ENCODE results near the gene CBFA2T2. TPM values are rescaled to one million over a fixed set of nuclear protein-coding genes. Genes with fewer than 3 reads are reported as not detected.
A peak's percentile ranks its signal among the peaks of the same experiment; 100 is the strongest.

The CBFA2T2 gene
- polyA plus RNA-seq, 3 donors from 2014 or later, result 7.5 to 15.5 (median 11.0) TPM

DNA sequence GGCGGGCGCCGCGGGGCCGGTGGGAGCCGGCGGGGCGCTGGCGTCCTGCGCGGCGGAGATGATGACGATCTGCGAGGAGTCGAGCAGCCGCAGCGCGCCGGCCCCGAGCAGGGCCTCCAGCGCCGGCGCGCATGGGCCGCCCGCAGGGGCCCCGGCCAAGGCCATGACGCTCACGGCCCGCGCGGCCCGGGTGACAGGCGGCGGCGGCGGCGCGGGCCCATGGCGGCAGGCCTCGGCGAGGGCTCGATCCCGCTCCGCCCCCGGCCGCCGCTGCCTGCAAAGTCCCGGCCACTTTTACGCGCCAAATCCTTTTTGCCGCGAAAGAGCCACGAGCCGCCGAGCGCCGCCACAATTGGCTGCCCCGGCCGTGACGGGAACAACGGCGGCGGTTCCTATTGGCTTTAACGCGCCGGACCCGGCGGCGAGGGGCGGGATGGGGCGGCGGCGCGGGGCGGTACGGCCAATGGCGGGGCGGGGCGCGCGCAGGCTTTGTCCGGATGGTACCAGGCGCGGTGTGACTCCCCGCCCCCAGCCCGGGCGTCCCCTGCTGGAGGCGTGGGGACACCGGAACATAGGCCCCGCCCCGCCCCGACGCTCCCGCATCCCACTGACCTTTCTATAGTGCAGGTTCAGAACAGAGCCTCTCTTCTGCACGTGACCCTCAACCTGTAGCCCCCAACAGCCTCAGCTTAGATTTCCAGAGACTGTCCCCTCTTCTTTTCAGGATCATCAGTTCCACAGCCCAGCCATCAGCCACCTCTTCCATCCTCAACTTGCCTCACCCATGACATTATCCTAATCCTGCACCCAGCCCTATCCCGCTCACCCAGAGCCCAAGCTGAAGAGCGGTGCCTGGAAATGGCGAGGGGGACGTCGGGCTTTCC lies 196.4 kb downstream of the CBFA2T2 start, which contains the start of gene E2F1:
Gene E2F1, minus strand, starts transcription at position 286 of the 884 bp plus-strand sequence. Its CDS starts 121 bp downstream, at position 165.
- Mint-ChIP-seq H3K4me1 (peaks cover 29 to 39% of the 10 kb centered on the region in 2 donors), H3K9me3 (no peaks in the 10 kb centered on the region), H3K4me3 (peak within 1 kb of the TSS; percentile 79 to 91 (median 86)), H3K27ac (peak within 1 kb of the TSS; percentile 76 to 95 (median 88)), H3K27me3 (ENCODE audit: low read depth in 3 of 3) (peaks cover 0 to 2% (median 0%) of the 10 kb centered on the region in 3 donors), H3K36me3 (no peaks in the 10 kb centered on the region)
- DNase-seq, result peak; percentile 94 to 95 (median 95)

DNA sequence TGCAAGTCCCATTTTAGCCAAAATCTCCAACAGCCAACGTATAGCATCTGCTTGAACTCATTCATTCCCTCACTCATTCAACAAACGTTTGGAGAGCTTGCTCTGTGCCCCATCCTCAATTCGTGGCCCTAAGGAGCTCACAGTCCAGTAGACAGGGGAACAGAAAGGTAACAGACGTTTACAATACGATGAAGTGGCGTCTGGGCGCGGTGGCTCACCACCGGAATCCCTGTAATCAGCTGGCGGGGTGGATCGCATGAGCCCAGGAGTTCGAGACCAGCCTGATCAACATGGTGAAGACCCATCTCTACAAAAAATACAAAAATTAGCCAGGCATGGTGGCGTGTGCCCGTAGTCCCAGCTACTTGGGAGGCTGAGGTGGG lies 197.1 kb downstream of the CBFA2T2 start:
- Mint-ChIP-seq H3K9me3 (no peaks in the 10 kb centered on the region), H3K27me3 (ENCODE audit: low read depth in 3 of 3) (peaks cover 0 to 2% (median 0%) of the 10 kb centered on the region in 3 donors), H3K4me3 (peak overlapping the region; percentile 79 to 91 (median 86)), H3K36me3 (no peaks in the 10 kb centered on the region), H3K27ac (peak overlapping the region; percentile 76 to 95 (median 88)), H3K4me1 (peaks cover 30 to 35% of the 10 kb centered on the region in 2 donors)
- no peak for DNase-seq

DNA sequence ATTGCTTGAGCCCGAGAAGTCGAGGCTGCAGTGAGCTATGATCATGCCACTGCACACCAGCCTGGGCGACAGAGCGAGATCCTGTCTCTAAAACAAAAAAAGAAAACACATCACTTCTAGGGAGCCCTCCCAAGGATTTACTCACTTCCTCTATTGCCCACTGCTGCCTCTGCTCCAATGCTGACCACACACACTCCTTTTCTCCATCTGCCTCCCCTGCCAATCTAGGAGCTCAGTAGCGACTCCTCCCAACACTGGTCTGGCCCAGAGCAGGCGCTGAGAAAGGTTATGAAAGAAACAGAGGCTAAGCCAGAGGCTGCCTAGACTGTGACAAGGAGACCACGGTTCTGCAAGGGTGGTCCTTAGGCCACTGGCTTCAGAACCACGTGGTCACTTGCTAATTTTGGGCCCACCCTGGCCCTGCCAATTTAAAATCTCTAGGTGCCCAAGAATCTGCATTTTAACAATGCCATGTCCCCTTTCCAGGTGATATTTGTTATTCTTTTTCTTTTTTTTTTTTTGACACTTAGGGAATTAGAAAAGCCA lies 197.5 kb downstream of the CBFA2T2 start:
- Mint-ChIP-seq H3K4me3 (peak overlapping the region in 3 of 5 donors; percentile 79 to 91 (median 90)), H3K27me3 (ENCODE audit: low read depth in 3 of 3) (peaks cover 0 to 2% (median 0%) of the 10 kb centered on the region in 3 donors), H3K4me1 (peaks cover 30 to 33% of the 10 kb centered on the region in 2 donors), H3K27ac (peak overlapping the region in 4 of 6 donors; percentile 40 to 91 (median 66)), H3K9me3 (no peaks in the 10 kb centered on the region), H3K36me3 (no peaks in the 10 kb centered on the region)
- no peak for DNase-seq

- no peak for DNase-seq
- Mint-ChIP-seq H3K9me3 (no peaks in the 10 kb centered on the region), H3K4me1 (peaks cover 30 to 33% of the 10 kb centered on the region in 2 donors)
These were observed 198.4 kb downstream of the CBFA2T2 start for GRCh38 chr20:33687993-33688937.

DNA sequence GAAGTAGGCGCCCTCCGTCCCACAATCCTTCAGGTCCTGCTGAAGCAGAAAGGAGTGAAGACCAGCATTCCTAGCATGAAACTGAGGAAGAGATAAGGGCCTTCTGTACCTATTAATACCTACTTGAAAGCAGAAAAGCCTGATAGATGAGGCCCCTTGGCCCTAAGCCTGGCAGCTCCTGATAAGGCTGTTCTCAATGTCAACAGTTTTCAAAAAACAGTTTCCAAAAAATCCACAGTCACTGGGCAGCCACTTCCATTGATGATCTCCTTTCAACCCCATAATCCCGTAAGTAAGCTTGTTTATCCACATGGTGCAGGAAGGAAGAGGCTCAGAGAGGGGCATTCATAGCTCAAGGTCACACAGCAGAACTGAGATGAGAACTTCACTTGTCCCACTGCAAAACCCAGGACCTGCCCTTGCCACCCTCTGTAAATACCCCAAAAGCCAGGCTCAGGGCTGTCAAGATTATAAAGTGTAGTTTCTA lies 199.1 kb downstream of the CBFA2T2 start:
- no peaks in the 10 kb centered on the region for H3K9me3 Mint-ChIP-seq
- peaks cover 0 to 2% (median 0%) of the 10 kb centered on the region in 3 donors for H3K27me3 Mint-ChIP-seq (ENCODE audit: low read depth in 3 of 3)
- DNase-seq, result no peak
- H3K4me3 Mint-ChIP-seq, result no peak overlapping the region
- H3K27ac Mint-ChIP-seq, result peak overlapping the region; percentile 4 to 74 (median 30)
- H3K36me3 Mint-ChIP-seq, result no peaks in the 10 kb centered on the region
- peaks cover 30 to 33% of the 10 kb centered on the region in 2 donors for H3K4me1 Mint-ChIP-seq

More at GRCh38 chr20:33687993-33688937, 198.4 kb downstream of the CBFA2T2 start:
- Mint-ChIP-seq H3K27me3 (ENCODE audit: low read depth in 3 of 3) (peaks cover 0 to 2% (median 0%) of the 10 kb centered on the region in 3 donors), H3K36me3 (no peaks in the 10 kb centered on the region), H3K27ac (peak overlapping the region; percentile 19 to 74 (median 58)), H3K4me3 (no peak overlapping the region)

DNA sequence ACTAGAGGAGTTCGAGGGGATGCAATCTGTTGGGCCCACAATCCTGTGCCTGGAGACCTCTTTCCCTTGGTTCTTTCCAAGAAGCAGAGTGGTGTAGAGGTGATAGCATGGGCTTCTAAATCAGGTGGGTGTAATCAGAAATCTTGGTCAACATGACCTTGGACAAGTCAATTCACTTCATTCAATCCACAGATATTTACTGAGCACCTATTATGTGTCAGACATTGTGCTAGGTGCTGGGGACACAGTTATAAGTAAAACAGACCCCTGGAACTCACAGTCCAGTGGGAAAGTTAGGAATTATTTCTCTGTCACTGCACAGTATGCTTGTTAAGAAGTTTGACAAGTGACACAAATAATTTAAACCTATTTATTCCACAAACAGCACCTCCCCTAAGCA lies 199.6 kb downstream of the CBFA2T2 start:
- peak overlapping the region in 2 of 5 donors; percentile 72 to 73 for H3K4me3 Mint-ChIP-seq
- peaks cover 0 to 2% (median 0%) of the 10 kb centered on the region in 3 donors for H3K27me3 Mint-ChIP-seq (ENCODE audit: low read depth in 3 of 3)
- no peaks in the 10 kb centered on the region for H3K36me3 Mint-ChIP-seq
- peaks cover 30 to 33% of the 10 kb centered on the region in 2 donors for H3K4me1 Mint-ChIP-seq
- H3K9me3 Mint-ChIP-seq, result no peaks in the 10 kb centered on the region
- peak overlapping the region; percentile 19 to 88 (median 80) for H3K27ac Mint-ChIP-seq
- DNase-seq, result no peak

- peaks cover 29 to 33% of the 10 kb centered on the region in 2 donors for H3K4me1 Mint-ChIP-seq
- peak overlapping the region; percentile 63 to 75 (median 72) for H3K4me3 Mint-ChIP-seq
- peaks cover 0 to 1% (median 0%) of the 10 kb centered on the region in 3 donors for H3K27me3 Mint-ChIP-seq (ENCODE audit: low read depth in 3 of 3)
- DNase-seq, result peak; percentile 42 to 58 (median 55)
- no peaks in the 10 kb centered on the region for H3K9me3 Mint-ChIP-seq
- H3K36me3 Mint-ChIP-seq, result no peaks in the 10 kb centered on the region
- H3K27ac Mint-ChIP-seq, result peak overlapping the region; percentile 63 to 88 (median 84)
These were observed 200.1 kb downstream of the CBFA2T2 start for GRCh38 chr20:33689973-33690372.

DNA sequence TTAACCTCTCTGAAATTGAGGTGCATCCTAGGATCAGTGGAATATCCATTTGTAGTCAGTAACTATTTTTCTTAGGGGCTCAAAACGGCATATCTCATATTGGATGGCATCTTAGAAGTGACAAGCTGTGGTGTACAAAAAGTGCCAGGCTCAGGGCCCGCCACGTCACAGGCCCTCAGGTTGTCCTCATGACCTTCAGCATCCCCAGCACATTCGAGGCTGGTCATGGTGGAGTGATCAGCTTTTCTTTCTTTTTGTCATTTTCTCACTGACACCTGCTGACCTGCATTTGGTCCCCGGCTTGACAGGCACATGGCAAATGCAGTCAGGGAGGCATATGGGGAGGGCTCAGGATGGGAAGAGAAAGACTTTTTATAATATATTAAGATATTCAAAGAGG lies 203.4 kb downstream of the CBFA2T2 start:
- peaks cover 0 to 3% (median 0%) of the 10 kb centered on the region in 3 donors for H3K36me3 Mint-ChIP-seq
- peaks cover 0 to 1% (median 0%) of the 10 kb centered on the region in 3 donors for H3K27me3 Mint-ChIP-seq (ENCODE audit: low read depth in 3 of 3)
- H3K4me1 Mint-ChIP-seq, result peaks cover 18 to 22% of the 10 kb centered on the region in 2 donors
- DNase-seq, result no peak
- H3K4me3 Mint-ChIP-seq, result no peak overlapping the region
- no peak overlapping the region for H3K27ac Mint-ChIP-seq
- H3K9me3 Mint-ChIP-seq, result no peaks in the 10 kb centered on the region

DNA sequence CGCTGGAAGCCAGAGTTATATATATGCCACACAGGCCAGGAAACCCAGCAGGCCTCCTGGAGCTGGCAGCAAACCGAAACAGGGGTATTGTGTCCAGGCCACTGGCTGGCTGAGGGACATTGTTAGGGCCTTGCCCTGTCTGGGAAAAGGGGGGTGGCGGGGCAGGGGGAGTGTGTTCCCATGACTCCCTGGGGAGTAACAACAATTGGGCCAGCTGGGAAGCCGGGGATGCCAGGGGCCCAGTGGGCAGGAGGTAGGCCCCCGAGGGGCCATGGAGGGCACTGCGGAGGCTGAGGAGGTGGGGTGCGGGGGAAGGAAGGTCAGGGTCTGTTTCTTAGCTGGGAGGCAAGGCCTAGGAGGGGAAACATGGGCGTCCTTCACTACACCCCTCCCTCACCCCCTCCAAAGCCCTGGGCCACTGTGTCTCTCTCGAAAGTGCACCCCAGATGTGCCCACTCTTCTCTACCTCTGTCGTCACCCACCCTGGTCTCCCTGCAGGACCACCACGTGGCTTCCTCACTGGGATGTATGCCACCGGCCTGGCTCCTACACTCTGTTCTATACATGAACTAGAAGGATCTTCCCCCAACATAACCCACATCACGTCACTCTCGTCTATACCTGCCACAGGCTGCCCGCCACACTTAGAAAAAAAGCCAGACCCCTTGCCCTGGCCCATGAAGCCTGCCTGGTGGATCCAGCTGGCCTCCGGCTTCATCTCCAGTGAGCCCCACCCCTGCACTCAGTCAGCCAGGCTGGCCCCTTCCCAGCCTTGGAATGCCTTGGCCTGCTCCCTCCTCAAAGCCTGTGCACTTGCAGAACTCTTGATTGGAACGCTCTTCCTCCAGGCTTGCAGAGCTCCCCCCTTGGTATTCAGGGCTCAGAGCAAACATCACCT lies 204.1 kb downstream of the CBFA2T2 start:
- H3K36me3 Mint-ChIP-seq, result peaks cover 0 to 3% (median 0%) of the 10 kb centered on the region in 3 donors
- H3K4me3 Mint-ChIP-seq, result no peak overlapping the region
- peaks cover 0 to 1% (median 0%) of the 10 kb centered on the region in 3 donors for H3K27me3 Mint-ChIP-seq (ENCODE audit: low read depth in 3 of 3)
- peaks cover 15 to 18% of the 10 kb centered on the region in 2 donors for H3K4me1 Mint-ChIP-seq
- no peak for DNase-seq
- H3K9me3 Mint-ChIP-seq, result no peaks in the 10 kb centered on the region
- H3K27ac Mint-ChIP-seq, result no peak overlapping the region

GRCh38 chr20:33694639-33695012 lies 204.7 kb downstream of the CBFA2T2 start:
- H3K9me3 Mint-ChIP-seq, result no peaks in the 10 kb centered on the region
- peaks cover 0 to 3% (median 0%) of the 10 kb centered on the region in 3 donors for H3K36me3 Mint-ChIP-seq
- peaks cover 0 to 1% (median 0%) of the 10 kb centered on the region in 3 donors for H3K27me3 Mint-ChIP-seq (ENCODE audit: low read depth in 3 of 3)
- no peak overlapping the region for H3K4me3 Mint-ChIP-seq
- H3K27ac Mint-ChIP-seq, result no peak overlapping the region
- DNase-seq, result no peak
- peaks cover 9 to 11% of the 10 kb centered on the region in 2 donors for H3K4me1 Mint-ChIP-seq

DNA sequence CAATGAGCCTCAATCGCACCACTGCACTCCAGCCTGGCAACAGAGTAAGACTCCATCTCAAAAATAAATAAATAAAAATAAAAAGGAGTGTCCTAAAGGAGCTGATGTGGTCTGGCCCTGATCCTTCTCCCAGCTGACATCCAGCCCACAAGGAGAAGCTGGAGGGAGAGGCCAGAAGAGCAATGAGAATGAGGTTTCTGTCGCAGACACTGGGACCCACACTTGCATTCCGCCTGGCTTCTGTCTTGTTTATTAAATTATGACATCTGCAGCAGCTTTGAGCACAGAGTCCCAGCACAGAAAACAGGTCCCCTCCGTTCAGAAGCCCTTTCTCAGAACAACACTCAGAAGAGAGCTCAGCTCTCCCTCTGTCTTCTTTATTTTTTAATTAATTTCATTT lies 206.6 kb downstream of the CBFA2T2 start:
- H3K36me3 Mint-ChIP-seq, result peaks cover 0 to 3% (median 0%) of the 10 kb centered on the region in 3 donors
- no peak for DNase-seq
- H3K27me3 Mint-ChIP-seq (ENCODE audit: low read depth in 3 of 3), result peaks cover 0 to 1% (median 0%) of the 10 kb centered on the region in 3 donors
- peaks cover 0 to 1% of the 10 kb centered on the region in 2 donors for H3K4me1 Mint-ChIP-seq
- H3K4me3 Mint-ChIP-seq, result no peak overlapping the region
- no peaks in the 10 kb centered on the region for H3K9me3 Mint-ChIP-seq
- H3K27ac Mint-ChIP-seq, result no peak overlapping the region

DNA sequence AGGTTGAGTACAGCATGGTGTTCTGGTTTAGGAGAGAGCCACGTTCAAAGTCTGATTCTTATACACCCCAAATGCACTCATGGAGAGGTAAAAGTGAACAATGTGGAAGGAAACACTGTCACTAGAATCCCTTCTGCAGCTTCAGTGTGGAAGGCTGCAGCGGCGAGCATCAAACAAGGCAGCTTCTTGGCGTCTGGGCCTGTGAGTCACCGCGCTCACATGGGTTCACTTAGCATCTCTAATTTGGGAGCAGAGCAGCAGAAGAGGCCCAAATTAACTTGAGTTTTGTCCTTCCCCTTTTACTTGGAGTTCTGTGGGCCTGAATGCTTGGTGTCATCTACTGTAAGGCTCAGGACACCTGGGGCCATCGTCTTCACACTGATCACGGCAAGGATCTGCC lies 207.2 kb downstream of the CBFA2T2 start:
- Mint-ChIP-seq H3K4me3 (no peak overlapping the region), H3K36me3 (peaks cover 0 to 3% (median 0%) of the 10 kb centered on the region in 3 donors), H3K4me1 (no peaks in the 10 kb centered on the region), H3K27ac (peak overlapping the region in 2 of 6 donors; percentile 12 to 13), H3K27me3 (ENCODE audit: low read depth in 3 of 3) (peaks cover 0 to 1% (median 0%) of the 10 kb centered on the region in 3 donors), H3K9me3 (no peaks in the 10 kb centered on the region)
- DNase-seq, result no peak

Measured in immature natural killer cell (primary cell).